HEK293 (cell line): ENCODE results near the gene ERF.
A peak's percentile ranks its signal among the peaks of the same experiment; 100 is the strongest.

Experiments
- HOXD13 ChIP-seq: sonication (generic); formaldehyde crosslinking; IDR thresholded peaks from 2 replicates; pipeline ENCODE4 v1.8.0; 2022; ENCODE audit warnings: missing genetic modification reagents, borderline replicate concordance
- KLF10 ChIP-seq: fragments of 450-650 bp; IDR thresholded peaks from 2 replicates; pipeline ENCODE4 v1.5.1; 2018; ENCODE audit warnings: missing biosample characterization, mild to moderate bottlenecking, missing genetic modification characterization
- KLF8 ChIP-seq: fragments of 450-650 bp; formaldehyde crosslinking; IDR thresholded peaks from 2 replicates; pipeline ENCODE4 v1.5.1; 2016; ENCODE audit warnings: missing biosample characterization, missing genetic modification characterization
- MYNN ChIP-seq: fragments of 450-650 bp; formaldehyde crosslinking; IDR thresholded peaks from 2 replicates; pipeline ENCODE4 v1.5.1; 2016; ENCODE audit warnings: missing biosample characterization, missing genetic modification characterization, borderline replicate concordance
- OSR2 ChIP-seq: fragments of 450-650 bp; formaldehyde crosslinking; IDR thresholded peaks from 2 replicates; pipeline ENCODE4 v1.5.1; 2016; ENCODE audit warnings: missing biosample characterization, missing genetic modification characterization
- PRDM10 ChIP-seq: fragments of 450-650 bp; formaldehyde crosslinking; IDR thresholded peaks from 2 replicates; pipeline ENCODE4 v1.5.1; 2016; ENCODE audit warnings: missing biosample characterization, missing genetic modification characterization
- PRDM6 ChIP-seq: fragments of 450-650 bp; formaldehyde crosslinking; IDR thresholded peaks from 2 replicates; pipeline ENCODE4 v1.5.1; 2017; ENCODE audit warnings: missing biosample characterization, missing genetic modification characterization
- SP7 ChIP-seq: fragments of 450-650 bp; formaldehyde crosslinking; IDR thresholded peaks from 2 replicates; pipeline ENCODE4 v1.5.1; 2016; ENCODE audit warnings: missing biosample characterization, missing genetic modification characterization
- ZFHX2 ChIP-seq: fragments of 450-650 bp; formaldehyde crosslinking; conservative IDR thresholded peaks from 2 replicates; pipeline ENCODE4 v1.5.1; 2016; ENCODE audit warnings: missing biosample characterization, missing genetic modification characterization
- ZNF112 ChIP-seq: fragments of 450-650 bp; formaldehyde crosslinking; IDR thresholded peaks from 2 replicates; pipeline ENCODE4 v1.5.0; 2017; ENCODE audit warnings: missing biosample characterization, missing genetic modification characterization
- ZNF155 ChIP-seq: fragments of 450-650 bp; formaldehyde crosslinking; IDR thresholded peaks from 2 replicates; pipeline ENCODE4 v1.5.1; 2016; ENCODE audit warnings: missing biosample characterization, missing genetic modification characterization
- ZNF175 ChIP-seq: fragments of 450-650 bp; formaldehyde crosslinking; IDR thresholded peaks from 2 replicates; pipeline ENCODE4 v1.5.1; 2016; ENCODE audit warnings: missing biosample characterization, missing genetic modification characterization
- ZNF18 ChIP-seq: fragments of 450-650 bp; formaldehyde crosslinking; IDR thresholded peaks from 2 replicates; pipeline ENCODE4 v1.5.1; 2016; ENCODE audit warnings: missing biosample characterization, missing genetic modification characterization
- ZNF266 ChIP-seq: fragments of 450-650 bp; formaldehyde crosslinking; IDR thresholded peaks from 2 replicates; pipeline ENCODE4 v1.5.1; 2016; ENCODE audit warnings: missing biosample characterization, missing genetic modification characterization, low read depth
- ZNF416 ChIP-seq: fragments of 450-650 bp; formaldehyde crosslinking; IDR thresholded peaks from 2 replicates; pipeline ENCODE4 v1.5.1; 2016; ENCODE audit warnings: missing biosample characterization, missing genetic modification characterization
- ZNF473 ChIP-seq: fragments of 450-650 bp; formaldehyde crosslinking; IDR thresholded peaks from 2 replicates; pipeline ENCODE4 v1.5.1; 2017; ENCODE audit warnings: missing biosample characterization, missing genetic modification characterization
- ZNF501 ChIP-seq: fragments of 450-650 bp; formaldehyde crosslinking; IDR thresholded peaks from 2 replicates; pipeline ENCODE4 v1.5.1; 2016; ENCODE audit warnings: missing biosample characterization, missing genetic modification characterization
- ZNF629 ChIP-seq: fragments of 450-650 bp; formaldehyde crosslinking; IDR thresholded peaks from 2 replicates; pipeline ENCODE4 v1.5.1; 2017; ENCODE audit warnings: missing biosample characterization, missing genetic modification characterization
- ZNF660 ChIP-seq: fragments of 450-650 bp; IDR thresholded peaks from 2 replicates; pipeline ENCODE4 v1.5.1; 2018; ENCODE audit warnings: missing biosample characterization, mild to moderate bottlenecking, missing genetic modification characterization
- ZNF670 ChIP-seq: fragments of 450-650 bp; formaldehyde crosslinking; IDR thresholded peaks from 2 replicates; pipeline ENCODE4 v1.5.1; 2016; ENCODE audit warnings: missing biosample characterization, missing genetic modification characterization, low read depth
- ZNF76 ChIP-seq: fragments of 450-650 bp; formaldehyde crosslinking; IDR thresholded peaks from 2 replicates; pipeline ENCODE4; 2016; ENCODE audit warnings: low read depth, missing biosample characterization, missing genetic modification characterization, borderline replicate concordance
- ZNF785 ChIP-seq: fragments of 450-650 bp; formaldehyde crosslinking; IDR thresholded peaks from 2 replicates; pipeline ENCODE4 v1.5.1; 2016; ENCODE audit warnings: missing biosample characterization, missing genetic modification characterization
- ZNF791 ChIP-seq: fragments of 450-650 bp; formaldehyde crosslinking; IDR thresholded peaks from 2 replicates; pipeline ENCODE4 v1.5.1; 2016; ENCODE audit warnings: missing biosample characterization, missing genetic modification characterization
- ZNF837 ChIP-seq: fragments of 450-650 bp; formaldehyde crosslinking; IDR thresholded peaks from 2 replicates; pipeline ENCODE4 v1.5.1; 2016; ENCODE audit warnings: missing biosample characterization, missing genetic modification characterization
- ZXDB ChIP-seq: fragments of 450-650 bp; formaldehyde crosslinking; IDR thresholded peaks from 2 replicates; pipeline ENCODE4 v1.5.1; 2016; ENCODE audit warnings: missing biosample characterization, missing genetic modification characterization
- TF ChIP-seq, protein P1 (sequence below): fragments of 450-650 bp; formaldehyde crosslinking; IDR thresholded peaks from 2 replicates; pipeline ENCODE4 v1.5.1; 2016; ENCODE audit warnings: missing biosample characterization, missing genetic modification characterization
- TF ChIP-seq, protein P2 (sequence below): fragments of 450-650 bp; formaldehyde crosslinking; IDR thresholded peaks from 2 replicates; pipeline ENCODE4; 2016; ENCODE audit warnings: missing biosample characterization, missing genetic modification characterization
- TF ChIP-seq, protein P3 (sequence below): fragments of 450-650 bp; formaldehyde crosslinking; IDR thresholded peaks from 2 replicates; pipeline ENCODE4 v1.5.1; 2016; ENCODE audit warnings: missing biosample characterization, missing genetic modification characterization

Gene ERF

DNA sequence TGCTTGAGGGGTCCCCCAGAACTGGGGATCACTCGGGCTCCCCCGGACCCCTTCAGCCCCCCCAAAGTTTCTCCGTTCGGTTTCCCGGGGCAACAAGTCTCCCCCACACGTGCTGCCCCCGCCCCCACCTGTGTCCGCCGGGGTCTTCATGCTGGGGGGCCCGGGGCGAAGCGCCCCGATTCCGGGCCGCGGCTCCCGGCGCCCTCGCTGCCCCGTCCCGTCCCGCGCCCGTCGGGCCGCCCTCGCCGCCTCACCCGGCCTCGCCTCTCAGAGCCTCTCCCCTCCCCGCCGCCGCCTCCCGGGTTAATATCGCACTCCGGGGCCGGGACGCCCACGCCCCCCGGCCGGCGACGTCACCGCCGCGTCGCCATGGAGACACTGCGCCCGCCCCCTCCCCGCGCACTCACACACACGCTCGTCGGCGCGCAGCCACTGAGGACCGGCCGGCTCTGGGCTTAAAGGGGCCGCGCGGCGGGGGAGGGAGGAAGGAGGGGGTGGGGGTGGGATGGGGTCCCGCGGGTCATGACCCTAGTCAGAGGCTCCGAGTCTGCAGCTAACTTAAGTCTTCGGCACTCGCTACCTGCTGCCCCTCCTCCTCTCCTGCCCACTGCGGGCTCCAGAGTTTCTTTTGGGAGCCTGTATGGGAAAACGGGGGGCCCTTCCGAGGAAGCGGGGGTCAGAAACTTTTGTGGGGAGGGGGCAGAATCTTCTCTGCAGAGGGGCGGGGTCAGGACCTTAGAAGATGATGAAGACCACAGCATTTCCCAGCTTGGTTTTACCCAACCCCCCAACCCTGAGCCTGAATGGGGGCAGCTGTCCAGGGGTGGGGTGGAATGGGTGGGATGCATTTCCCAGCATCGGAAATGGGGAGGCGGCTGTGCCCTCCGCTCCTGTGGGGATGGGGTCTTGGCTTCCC is at the start of gene ERF (continued):
- TF ChIP-seq MYNN, result no peak
- no peak for TF ChIP-seq ZNF112
- TF ChIP-seq, protein P1, sequence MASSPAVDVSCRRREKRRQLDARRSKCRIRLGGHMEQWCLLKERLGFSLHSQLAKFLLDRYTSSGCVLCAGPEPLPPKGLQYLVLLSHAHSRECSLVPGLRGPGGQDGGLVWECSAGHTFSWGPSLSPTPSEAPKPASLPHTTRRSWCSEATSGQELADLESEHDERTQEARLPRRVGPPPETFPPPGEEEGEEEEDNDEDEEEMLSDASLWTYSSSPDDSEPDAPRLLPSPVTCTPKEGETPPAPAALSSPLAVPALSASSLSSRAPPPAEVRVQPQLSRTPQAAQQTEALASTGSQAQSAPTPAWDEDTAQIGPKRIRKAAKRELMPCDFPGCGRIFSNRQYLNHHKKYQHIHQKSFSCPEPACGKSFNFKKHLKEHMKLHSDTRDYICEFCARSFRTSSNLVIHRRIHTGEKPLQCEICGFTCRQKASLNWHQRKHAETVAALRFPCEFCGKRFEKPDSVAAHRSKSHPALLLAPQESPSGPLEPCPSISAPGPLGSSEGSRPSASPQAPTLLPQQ (tag by site-specific recombination), result peak; percentile 22; the same call in 1 of the 2 replicates
- no peak for TF ChIP-seq ZNF785
- TF ChIP-seq HOXD13 (CRISPR knock-in tag), result no peak
- no peak for TF ChIP-seq ZNF76 (tag by site-specific recombination)
- TF ChIP-seq PRDM10 (tag by site-specific recombination), result peak; percentile 98; the same call in 1 of the 2 replicates
- no peak for TF ChIP-seq ZNF791
- no peak for TF ChIP-seq ZNF501
- no peak for TF ChIP-seq SP7 (tag by site-specific recombination)
- peak; percentile 68; the same call in 1 of the 2 replicates for TF ChIP-seq KLF10
- no peak for TF ChIP-seq ZNF473 (tag by site-specific recombination)
- no peak for TF ChIP-seq ZNF837
- TF ChIP-seq ZNF155 (tag by site-specific recombination), result no peak
- no peak for TF ChIP-seq ZNF18
- TF ChIP-seq, protein P2, sequence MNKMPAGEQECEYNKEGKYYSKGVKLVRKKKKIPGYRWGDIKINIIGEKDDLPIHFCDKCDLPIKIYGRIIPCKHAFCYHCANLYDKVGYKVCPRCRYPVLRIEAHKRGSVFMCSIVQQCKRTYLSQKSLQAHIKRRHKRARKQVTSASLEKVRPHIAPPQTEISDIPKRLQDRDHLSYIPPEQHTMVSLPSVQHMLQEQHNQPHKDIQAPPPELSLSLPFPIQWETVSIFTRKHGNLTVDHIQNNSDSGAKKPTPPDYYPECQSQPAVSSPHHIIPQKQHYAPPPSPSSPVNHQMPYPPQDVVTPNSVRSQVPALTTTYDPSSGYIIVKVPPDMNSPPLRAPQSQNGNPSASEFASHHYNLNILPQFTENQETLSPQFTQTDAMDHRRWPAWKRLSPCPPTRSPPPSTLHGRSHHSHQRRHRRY (tag by site-specific recombination), result no peak
- no peak for TF ChIP-seq OSR2
- TF ChIP-seq ZNF175 (tag by site-specific recombination), result no peak
- TF ChIP-seq ZNF670 (tag by site-specific recombination), result no peak
- TF ChIP-seq ZNF660 (tag by site-specific recombination), result peak; percentile 74
- TF ChIP-seq ZNF629 (tag by site-specific recombination), result 0 out of 2 replicates have a peak, but pooled peaks have one; percentile 30
- no peak for TF ChIP-seq ZXDB (tag by site-specific recombination)
- TF ChIP-seq ZFHX2 (tag by site-specific recombination), result peak; percentile 94
- TF ChIP-seq ZNF266 (tag by site-specific recombination), result no peak
- TF ChIP-seq KLF8 (tag by site-specific recombination), result peak; percentile 67; the same call in 1 of the 2 replicates
- no peak for TF ChIP-seq ZNF416 (tag by site-specific recombination)
- TF ChIP-seq, protein P3, sequence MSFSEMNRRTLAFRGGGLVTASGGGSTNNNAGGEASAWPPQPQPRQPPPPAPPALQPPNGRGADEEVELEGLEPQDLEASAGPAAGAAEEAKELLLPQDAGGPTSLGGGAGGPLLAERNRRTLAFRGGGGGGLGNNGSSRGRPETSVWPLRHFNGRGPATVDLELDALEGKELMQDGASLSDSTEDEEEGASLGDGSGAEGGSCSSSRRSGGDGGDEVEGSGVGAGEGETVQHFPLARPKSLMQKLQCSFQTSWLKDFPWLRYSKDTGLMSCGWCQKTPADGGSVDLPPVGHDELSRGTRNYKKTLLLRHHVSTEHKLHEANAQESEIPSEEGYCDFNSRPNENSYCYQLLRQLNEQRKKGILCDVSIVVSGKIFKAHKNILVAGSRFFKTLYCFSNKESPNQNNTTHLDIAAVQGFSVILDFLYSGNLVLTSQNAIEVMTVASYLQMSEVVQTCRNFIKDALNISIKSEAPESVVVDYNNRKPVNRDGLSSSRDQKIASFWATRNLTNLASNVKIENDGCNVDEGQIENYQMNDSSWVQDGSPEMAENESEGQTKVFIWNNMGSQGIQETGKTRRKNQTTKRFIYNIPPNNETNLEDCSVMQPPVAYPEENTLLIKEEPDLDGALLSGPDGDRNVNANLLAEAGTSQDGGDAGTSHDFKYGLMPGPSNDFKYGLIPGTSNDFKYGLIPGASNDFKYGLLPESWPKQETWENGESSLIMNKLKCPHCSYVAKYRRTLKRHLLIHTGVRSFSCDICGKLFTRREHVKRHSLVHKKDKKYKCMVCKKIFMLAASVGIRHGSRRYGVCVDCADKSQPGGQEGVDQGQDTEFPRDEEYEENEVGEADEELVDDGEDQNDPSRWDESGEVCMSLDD (tag by site-specific recombination), result peak; percentile 56
- TF ChIP-seq PRDM6 (tag by site-specific recombination), result no peak
